Neural cell (in vitro differentiated cells): ENCODE results near the gene CFDP1. TPM values are rescaled to one million over a fixed set of nuclear protein-coding genes. Genes with fewer than 3 reads are reported as not detected.

Experiments used
- H2AFZ ChIP-seq: fragments of 200-600, 300-800 bp; sonication (generic), shearing (Covaris generic); 2 replicates; pipeline ENCODE4 v1.6.0; 2014; ENCODE audit warnings: low read depth, mild to moderate bottlenecking, antibody characterized with exemption, low read length, moderate library complexity
- H3F3A ChIP-seq: fragments of 200-600 bp; shearing (Covaris generic); 2 replicates; pipeline ENCODE4 v1.6.1; 2016; ENCODE audit warnings: mild to moderate bottlenecking, moderate library complexity, mixed read lengths, antibody characterized with exemption, low read length; ENCODE audit not compliant: insufficient read depth, poor library complexity, severe bottlenecking
- H3K27ac ChIP-seq: fragments of 200-600, 300-800 bp; sonication (generic), shearing (Covaris generic); 2 replicates; pipeline ENCODE4 v1.5.1; 2014; ENCODE audit warnings: mild to moderate bottlenecking, low read length, moderate library complexity
- H3K27me3 ChIP-seq: fragments of 300-800, 200-600 bp; sonication (generic), shearing (Covaris generic); 2 replicates; pipeline ENCODE4 v1.6.0; 2014; ENCODE audit warnings: mild to moderate bottlenecking, low read depth, low read length, moderate library complexity; ENCODE audit not compliant: insufficient read depth
- H3K36me3 ChIP-seq: fragments of 300-800, 200-600 bp; sonication (generic), shearing (Covaris generic); 2 replicates; pipeline ENCODE4 v1.5.1; 2014; ENCODE audit warnings: mild to moderate bottlenecking, antibody characterized with exemption, low read length, moderate library complexity; ENCODE audit not compliant: insufficient read depth
- H3K4me2 ChIP-seq: fragments of 300-800, 200-600 bp; sonication (generic), shearing (Covaris generic); 2 replicates; pipeline ENCODE4 v1.6.0; 2014; ENCODE audit warnings: mild to moderate bottlenecking, low read length
- H3K4me3 ChIP-seq: fragments of 300-800, 200-600 bp; sonication (generic), shearing (Covaris generic); 2 replicates; pipeline ENCODE4 v1.5.1; 2014; ENCODE audit warnings: mild to moderate bottlenecking, low read length, moderate library complexity
- H3K79me2 ChIP-seq: fragments of 200-600 bp; shearing (Covaris generic); replicated peaks from 2 replicates; pipeline ENCODE4 v1.6.0; 2014; ENCODE audit warnings: mild to moderate bottlenecking, low read length, moderate library complexity; ENCODE audit not compliant: insufficient read depth
- H3K9ac ChIP-seq: fragments of 300-800, 200-600 bp; sonication (generic), shearing (Covaris generic); 2 replicates; pipeline ENCODE4 v1.6.1; 2016; ENCODE audit warnings: mild to moderate bottlenecking, low read length, mixed read lengths
- H3K9me2 ChIP-seq: fragments of 200-600 bp; shearing (Covaris generic); 2 replicates; pipeline ENCODE4 v1.6.1; 2016; ENCODE audit warnings: mild to moderate bottlenecking, low read length, mixed read lengths; ENCODE audit not compliant: insufficient read depth
- H3K9me3 ChIP-seq: fragments of 200-600, 300-800 bp; sonication (generic), shearing (Covaris generic); 2 replicates; pipeline ENCODE4 v1.6.1; 2016; ENCODE audit warnings: mild to moderate bottlenecking, mixed run types, low read length, moderate library complexity, mixed read lengths
- H4K20me1 ChIP-seq: fragments of 200-600 bp; shearing (Covaris generic); 2 replicates; pipeline ENCODE4 v1.6.1; 2016; ENCODE audit warnings: mild to moderate bottlenecking, mixed run types; ENCODE audit not compliant: insufficient read depth
- CTCF ChIP-seq: fragments of 450-650 bp; IDR thresholded peaks from 2 replicates; pipeline ENCODE4 v1.5.1; 2014; ENCODE audit warnings: antibody characterized with exemption, mild to moderate bottlenecking, moderate library complexity; ENCODE audit not compliant: poor library complexity, severe bottlenecking
- EP300 ChIP-seq: fragments of 450-650 bp; conservative IDR thresholded peaks from 2 replicates; pipeline ENCODE4 v1.6.1; 2014; ENCODE audit warnings: antibody characterized with exemption, mild to moderate bottlenecking, moderate library complexity; ENCODE audit not compliant: poor library complexity, severe bottlenecking
- EZH2 ChIP-seq: fragments of 200-600, 300-800 bp; shearing (Covaris generic), sonication (generic); IDR thresholded peaks from 2 replicates; pipeline ENCODE4 v1.6.1; 2014; ENCODE audit warnings: antibody characterized with exemption, low read length, borderline replicate concordance, mild to moderate bottlenecking; ENCODE audit not compliant: insufficient read depth, poor library complexity, severe bottlenecking
- MXI1 ChIP-seq: fragments of 450-650 bp; conservative IDR thresholded peaks from 2 replicates; pipeline ENCODE4 v1.6.1; 2014; ENCODE audit warnings: antibody characterized with exemption, mild to moderate bottlenecking; ENCODE audit not compliant: poor library complexity, severe bottlenecking
- POLR2AphosphoS5 ChIP-seq: IDR thresholded peaks from 2 replicates; pipeline ENCODE4 v1.6.1; 2012
- RAD21 ChIP-seq: fragments of 450-650 bp; conservative IDR thresholded peaks from 2 replicates; pipeline ENCODE4 v1.6.1; 2014; ENCODE audit warnings: antibody characterized with exemption, mild to moderate bottlenecking, moderate library complexity
- REST ChIP-seq: IDR thresholded peaks from 2 replicates; pipeline ENCODE4 v1.6.1; 2012; ENCODE audit warnings: borderline replicate concordance
- SMC3 ChIP-seq: fragments of 450-650 bp; conservative IDR thresholded peaks from 2 replicates; pipeline ENCODE4 v1.6.1; 2014; ENCODE audit warnings: antibody characterized with exemption, mild to moderate bottlenecking, moderate library complexity; ENCODE audit not compliant: poor library complexity
- TAF1 ChIP-seq: IDR thresholded peaks from 2 replicates; pipeline ENCODE4 v1.6.1; 2012; ENCODE audit warnings: low read depth
- polyA plus RNA-seq: library from polyadenylated mRNA; depleted of rRNA; stranded (reverse); fragments of >200 nt; gene quantifications from 2 replicates; pipeline ENCODE4 v1.2.3, GENCODE V29; 2014

The CFDP1 gene
- polyA plus RNA-seq, 1 donor from 2014 or later: 201 TPM

- Histone ChIP-seq H3K79me2 (no peaks in the 10 kb centered on the region), H3K9me3 (no peaks in the 10 kb centered on the region), H4K20me1 (no peaks in the 10 kb centered on the region), H3K4me2 (no peak overlapping the region), H3K4me3 (no peak overlapping the region), H3K9ac (no peak overlapping the region), H3K9me2 (no peaks in the 10 kb centered on the region), H3F3A (peaks cover 6% of the 10 kb centered on the region), H3K27me3 (no peaks in the 10 kb centered on the region), H2AFZ (no peak overlapping the region), H3K36me3 (no peaks in the 10 kb centered on the region), H3K27ac (no peak overlapping the region)
- no peak for TF ChIP-seq CTCF
- no peak for TF ChIP-seq TAF1
- no peak for TF ChIP-seq RAD21
- TF ChIP-seq POLR2AphosphoS5: no peak
- no peak for TF ChIP-seq SMC3
- no peak for TF ChIP-seq EZH2
- TF ChIP-seq REST: no peak
- TF ChIP-seq EP300: no peak
- TF ChIP-seq MXI1: no peak
Measured at GRCh38 chr16:75340741-75341491, 92.4 kb downstream of the CFDP1 start.

- no peaks in the 10 kb centered on the region for H3K79me2 ChIP-seq
- no peak overlapping the region for H3K9ac ChIP-seq
- peaks cover 6% of the 10 kb centered on the region for H3F3A ChIP-seq
- H4K20me1 ChIP-seq: no peaks in the 10 kb centered on the region
- TF ChIP-seq POLR2AphosphoS5: no peak
- TF ChIP-seq CTCF: no peak
- no peaks in the 10 kb centered on the region for H3K9me2 ChIP-seq
- no peak overlapping the region for H3K27ac ChIP-seq
- H3K36me3 ChIP-seq: no peaks in the 10 kb centered on the region
- no peaks in the 10 kb centered on the region for H3K9me3 ChIP-seq
- H3K27me3 ChIP-seq: no peaks in the 10 kb centered on the region
- no peak overlapping the region for H2AFZ ChIP-seq
- no peak overlapping the region for H3K4me3 ChIP-seq
- H3K4me2 ChIP-seq: no peak overlapping the region
Measured at GRCh38 chr16:75337430-75337829, 95.9 kb downstream of the CFDP1 start.
